H1 (cell line): ENCODE results near the gene GALNT18. TPM values are rescaled to one million over a fixed set of nuclear protein-coding genes. Genes with fewer than 3 reads are reported as not detected.

ENCODE experiments used
- CTCF ChIA-PET: fragments of 300-600 bp; sonication (Branson Sonifier 250); formaldehyde crosslinking; loops from one replicate; lab custom pipeline; 2021; ENCODE audit not compliant: partially characterized antibody; lab: Charles Lee
- POLR2A ChIA-PET: fragments of 300-600 bp; sonication (Branson Sonifier 250); formaldehyde crosslinking; loops from one replicate; lab custom pipeline; 2021; ENCODE audit warnings: inconsistent platforms; ENCODE audit not compliant: partially characterized antibody; lab: Charles Lee
- DNase-seq, 2 experiments: peaks; one replicate each; pipeline versions ENCODE4 v3.0.0 to v3.0.0-alpha.2; 2010 to 2022; ENCODE audit warnings: low spot score in 2 of 2, low read depth in 1 of 2, mixed read lengths in 1 of 2
- FAIRE-seq: peaks from 2 replicates; lab custom pipeline; 2011; peaks lifted over from hg19 to GRCh38; lab: Jason Lieb, UNC
- H2AFZ ChIP-seq: 2 replicates; pipeline ENCODE4 v1.8.1; 2012; ENCODE audit warnings: low read length, inconsistent platforms
- H2AK5ac ChIP-seq: 2 replicates; pipeline ENCODE4 v1.6.1; 2013; ENCODE audit warnings: low read depth, low read length
- H2BK120ac ChIP-seq: replicated peaks from 2 replicates; pipeline ENCODE3; 2013; ENCODE audit warnings: low read depth, low read length, inconsistent platforms
- H2BK12ac ChIP-seq: 2 replicates; pipeline ENCODE4 v1.6.1; 2013; ENCODE audit warnings: low read depth, low read length
- H2BK15ac ChIP-seq: 2 replicates; pipeline ENCODE4 v1.6.1; 2013; ENCODE audit warnings: low read length
- H2BK20ac ChIP-seq: 2 replicates; pipeline ENCODE4 v1.6.1; 2013; ENCODE audit warnings: low read length
- H2BK5ac ChIP-seq: 2 replicates; pipeline ENCODE4 v1.6.1; 2013; ENCODE audit warnings: low read depth, low read length
- H3K14ac ChIP-seq: 2 replicates; pipeline ENCODE4 v1.6.1; 2013; ENCODE audit warnings: inconsistent platforms; ENCODE audit not compliant: insufficient read length
- H3K18ac ChIP-seq: 2 replicates; pipeline ENCODE4 v1.6.1; 2013; ENCODE audit warnings: low read length; ENCODE audit errors: extremely low read depth
- H3K23ac ChIP-seq: 2 replicates; pipeline ENCODE4 v1.6.1; 2013; ENCODE audit warnings: inconsistent platforms; ENCODE audit not compliant: insufficient read length
- H3K23me2 ChIP-seq: 2 replicates; pipeline ENCODE4 v1.6.1; 2013; ENCODE audit warnings: low read depth, low read length
- H3K27ac ChIP-seq: 2 replicates; pipeline ENCODE4 v1.6.1; 2011; ENCODE audit warnings: low read depth, low read length, inconsistent platforms
- H3K27me3 ChIP-seq, 4 experiments: replicated peaks in 1 of 4; 1 replicate in 1 of 4; 2 replicates in 3 of 4; pipeline versions ENCODE4 v1.6.1 to v1.8.1; 2011 to 2013; ENCODE audit warnings: low read length in 3 of 4, mild to moderate bottlenecking in 3 of 4, inconsistent platforms in 2 of 4, mixed read lengths in 2 of 4, moderate library complexity in 1 of 4; ENCODE audit not compliant: control insufficient read depth in 3 of 4, insufficient read depth in 3 of 4; ENCODE audit errors: extremely low read depth in 1 of 4
- H3K36me3 ChIP-seq, 4 experiments: 2 replicates each; pipeline versions ENCODE4 v1.6.1 to v1.8.1; 2011 to 2013; ENCODE audit warnings: mild to moderate bottlenecking in 4 of 4, low read length in 3 of 4, moderate library complexity in 2 of 4, control low read depth in 1 of 4, inconsistent platforms in 1 of 4; ENCODE audit not compliant: insufficient read depth in 4 of 4, control insufficient read depth in 2 of 4
- H3K4ac ChIP-seq: replicated peaks from 2 replicates; pipeline ENCODE3; 2013; ENCODE audit warnings: low read length, low read depth, mixed read lengths, inconsistent platforms; ENCODE audit not compliant: insufficient read length
- H3K4me1 ChIP-seq, 4 experiments: replicated peaks in 1 of 4; 1 replicate in 1 of 4; 2 replicates in 3 of 4; pipeline versions ENCODE4 v1.6.1 to v1.8.1; 2011 to 2013; ENCODE audit warnings: low read length in 3 of 4, inconsistent platforms in 2 of 4, mixed read lengths in 1 of 4; ENCODE audit not compliant: insufficient read depth in 4 of 4, control insufficient read depth in 3 of 4
- H3K4me2 ChIP-seq, 2 experiments: 2 replicates each; pipeline versions ENCODE4 v1.6.1 to v1.8.1; 2011 to 2013; ENCODE audit warnings: low read depth in 2 of 2, low read length in 2 of 2, control low read depth in 1 of 2, inconsistent platforms in 1 of 2, mild to moderate bottlenecking in 1 of 2; ENCODE audit not compliant: insufficient read depth in 1 of 2
- H3K4me3 ChIP-seq, 4 experiments: fragments of 200-600, 300-600 bp in 1 of 4; sonication (generic), shearing (Covaris generic), sonication (Bioruptor Twin) in 1 of 4; 2 replicates each; pipeline versions ENCODE4 v1.5.1 to v1.8.1; 2011 to 2016; ENCODE audit warnings: low read length in 4 of 4, low read depth in 3 of 4, control low read depth in 2 of 4, inconsistent platforms in 2 of 4, mild to moderate bottlenecking in 2 of 4, mixed read lengths in 1 of 4, moderate library complexity in 1 of 4; ENCODE audit not compliant: insufficient read depth in 2 of 4; ENCODE audit errors: extremely low read depth in 1 of 4
- H3K56ac ChIP-seq: replicated peaks from 2 replicates; pipeline ENCODE3; 2013; ENCODE audit warnings: low read depth, mild to moderate bottlenecking, mixed read lengths, low read length, inconsistent platforms; ENCODE audit not compliant: insufficient read length
- H3K79me1 ChIP-seq: 2 replicates; pipeline ENCODE4 v1.6.1; 2013; ENCODE audit warnings: low read depth, low read length, control low read depth
- H3K79me2 ChIP-seq, 2 experiments: 2 replicates each; pipeline versions ENCODE4 v1.6.1 to v1.8.1; 2012 to 2013; ENCODE audit warnings: low read length in 2 of 2, mild to moderate bottlenecking in 2 of 2, inconsistent platforms in 1 of 2; ENCODE audit not compliant: insufficient read depth in 2 of 2, control insufficient read depth in 1 of 2
- H3K9ac ChIP-seq, 4 experiments: replicated peaks in 1 of 4; 1 replicate in 1 of 4; 2 replicates in 3 of 4; pipeline versions ENCODE4 v1.6.1 to v1.8.1; 2011 to 2013; ENCODE audit warnings: low read depth in 3 of 4, low read length in 3 of 4, control low read depth in 2 of 4, mild to moderate bottlenecking in 2 of 4, moderate library complexity in 2 of 4, inconsistent platforms in 1 of 4; ENCODE audit errors: extremely low read depth in 1 of 4
- H3K9me3 ChIP-seq, 2 experiments: 2 replicates each; pipeline versions ENCODE4 v1.6.1 to v1.8.1; 2012 to 2013; ENCODE audit warnings: mild to moderate bottlenecking in 2 of 2, moderate library complexity in 2 of 2, control low read depth in 1 of 2, inconsistent platforms in 1 of 2, low read depth in 1 of 2, low read length in 1 of 2, mixed read lengths in 1 of 2; ENCODE audit not compliant: insufficient read depth in 2 of 2
- H4K20me1 ChIP-seq, 2 experiments: replicated peaks in 1 of 2; 2 replicates each; pipeline versions ENCODE3 to v1.8.1; 2011 to 2013; ENCODE audit warnings: inconsistent platforms in 2 of 2, low read length in 2 of 2, mild to moderate bottlenecking in 1 of 2; ENCODE audit not compliant: insufficient read depth in 2 of 2, control insufficient read depth in 1 of 2
- H4K5ac ChIP-seq: 2 replicates; pipeline ENCODE4 v1.6.1; 2013; ENCODE audit warnings: low read length, low read depth, mixed read lengths, inconsistent platforms; ENCODE audit not compliant: insufficient read length
- H4K8ac ChIP-seq: 2 replicates; pipeline ENCODE4 v1.8.0; 2013; ENCODE audit warnings: mild to moderate bottlenecking, moderate library complexity, low read length, inconsistent platforms; ENCODE audit not compliant: insufficient read depth; ENCODE audit errors: extremely low read depth
- H4K91ac ChIP-seq: replicated peaks from 2 replicates; pipeline ENCODE3; 2013; ENCODE audit warnings: low read length, mixed read lengths, inconsistent platforms; ENCODE audit not compliant: insufficient read length
- BACH1 ChIP-seq: IDR thresholded peaks from 2 replicates; pipeline ENCODE4 v1.6.1; 2012; ENCODE audit warnings: low read length, improper control_type of control experiment
- HDAC6 ChIP-seq: IDR thresholded peaks from one replicate; pipeline ENCODE4 v1.7.1; 2012; ENCODE audit warnings: low read depth, mild to moderate bottlenecking, inconsistent platforms, low read length, moderate library complexity
- MAX ChIP-seq: IDR thresholded peaks from 2 replicates; pipeline ENCODE4 v1.6.1; 2012; ENCODE audit warnings: inconsistent platforms
- POLR2A ChIP-seq, 2 experiments: IDR thresholded peaks; 1 replicate in 1 of 2; 2 replicates in 1 of 2; pipeline ENCODE4 v1.6.1; 2011; ENCODE audit warnings: low read depth in 2 of 2, low read length in 2 of 2, mild to moderate bottlenecking in 2 of 2; ENCODE audit errors: control extremely low read depth in 1 of 2
- TAF1 ChIP-seq: IDR thresholded peaks from 2 replicates; pipeline ENCODE4 v1.6.1; 2011; ENCODE audit warnings: mild to moderate bottlenecking, low read depth, low read length
- WGBS, 2 experiments: shearing (Covaris generic) in 1 of 2; methylation state at CpG; one replicate each; pipeline versions ENCODE4 v1.1.6 to v1.1.7; 2013 to 2015; ENCODE audit warnings: low lambda C conversion rate in 2 of 2, mixed read lengths in 2 of 2, inconsistent platforms in 1 of 2, low coverage in 1 of 2, missing lambda C conversion rate in 1 of 2; ENCODE audit not compliant: insufficient replicate concordance in 2 of 2, insufficient coverage in 1 of 2, insufficient read length in 1 of 2; ENCODE audit errors: extremely low coverage in 1 of 2, missing lambda C conversion rate in 1 of 2; 5-methylcytosine and 5-hydroxymethylcytosine counted together
- polyA plus RNA-seq, 7 experiments: library from polyadenylated mRNA; depleted of rRNA in 3 of 7; stranded (reverse) in 5 of 7; unstranded in 2 of 7; fragments of >200 nt in 5 of 7; fragments of 200-250 nt in 2 of 7; gene quantifications; 1 replicate in 5 of 7; 2 replicates in 1 of 7; 4 replicates in 1 of 7; pipeline versions ENCODE4 v1.2.1 to v1.2.3, GENCODE V29; 2011 to 2013; ENCODE audit warnings: missing spikeins in 2 of 7, mixed read lengths in 2 of 7
- total RNA-seq: library from RNA; stranded (reverse); fragmentation: NEBNext Ultra II Directional; extraction: Animal tissue kit (Norgen Biotek cat#: 25700); gene quantifications from 2 replicates; pipeline ENCODE4 v1.2.1, GENCODE V29; 2021

The GALNT18 gene
- total and polyA plus RNA-seq, 2 of the 8 experiments (the other 6 are each of a cell fraction or from before 2014, with no cell fraction given): 6.0 to 9.4 TPM

- TF ChIP-seq BACH1 (no peak), MAX (no peak), HDAC6 (no peak), POLR2A (IDR thresholded peaks at IDR 0.05; ENCODE audit: control extremely low read depth in 1 of 2, low read depth in 2 of 2, low read length in 2 of 2) (no peak), TAF1 (no peak)
- Histone ChIP-seq H3K79me2 (no peaks in the 10 kb centered on the region; a peak in 1 of 4 replicates), H2BK5ac (no peak overlapping the region), H4K8ac (no peak overlapping the region), H3K4ac (no peak overlapping the region), H4K20me1 (no peaks in the 10 kb centered on the region), H3K23me2 (no peaks in the 10 kb centered on the region), H3K14ac (no peak overlapping the region), H3K56ac (no peak overlapping the region), H2BK12ac (no peak overlapping the region), H2BK20ac (no peak overlapping the region), H2AK5ac (no peak overlapping the region), H4K5ac (no peak overlapping the region), H3K4me2 (no peak overlapping the region), H3K23ac (no peak overlapping the region), H3K9ac (no peak overlapping the region), H3K4me3 (no peak overlapping the region), H3K36me3 (no peaks in the 10 kb centered on the region), H4K91ac (no peak overlapping the region), H3K27ac (no peak overlapping the region), H3K4me1 (no peaks in the 10 kb centered on the region), H3K27me3 (peaks cover 0 to 1% (median 0%) of the 10 kb centered on the region in 4 experiments; a peak in 1 of 7 replicates), H2BK15ac (no peak overlapping the region), H3K79me1 (no peaks in the 10 kb centered on the region), H2BK120ac (no peak overlapping the region), H2AFZ (no peak overlapping the region), H3K9me3 (no peaks in the 10 kb centered on the region), H3K18ac (no peak overlapping the region)
- FAIRE-seq: no peak
- 91% methylated on average over 5 of the region's 5 CpGs; no CpG with 5 or more reads in 1 of the 2 experiments for WGBS, 2 experiments
- POLR2A ChIA-PET: interaction anchor here (1.3 kb wide), 1 partner anchor 10 kb away, joined by 3 read pairs; no protein-coding TSS in a partner anchor
- CTCF ChIA-PET: interaction anchor here (1.1 to 2.1 kb wide), 3 partner anchors 13 to 59 kb away, joined by 3 to 7 read pairs (median 4); no protein-coding TSS in a partner anchor
- no peak for DNase-seq
Measured at GRCh38 chr11:11427542-11427941, 194.3 kb downstream of the GALNT18 start.
